HFFc6 (cell line): Measurements from ENCODE around the gene IPPK. TPM values are rescaled to one million over a fixed set of nuclear protein-coding genes. Genes with fewer than 3 reads are reported as not detected.
A peak's percentile ranks its signal among the peaks of the same experiment; 100 is the strongest.

Experiments used
- DNase-seq: peaks from one replicate; pipeline ENCODE4 v3.0.0-alpha.2; 2018
- H3K27ac Mint-ChIP-seq: 2 replicates; pipeline ENCODE4 v1.8.0; 2020; ENCODE audit warnings: mild to moderate bottlenecking, mixed read lengths
- H3K27me3 Mint-ChIP-seq: 2 replicates; pipeline ENCODE4 v1.8.0; 2021; ENCODE audit warnings: mild to moderate bottlenecking, moderate library complexity, mixed read lengths; ENCODE audit not compliant: insufficient read depth
- H3K36me3 Mint-ChIP-seq: 2 replicates; pipeline ENCODE4 v1.8.0; 2021; ENCODE audit warnings: low read depth, mixed read lengths
- H3K4me1 Mint-ChIP-seq: 2 replicates; pipeline ENCODE4 v1.8.0; 2020; ENCODE audit warnings: low read depth, mixed read lengths
- H3K4me3 Mint-ChIP-seq: 2 replicates; pipeline ENCODE4 v1.8.0; 2020; ENCODE audit warnings: mild to moderate bottlenecking, moderate library complexity, mixed read lengths
- H3K9me3 Mint-ChIP-seq: 2 replicates; pipeline ENCODE4 v1.8.0; 2020; ENCODE audit warnings: mild to moderate bottlenecking, mixed read lengths
- CTCF ChIP-seq: fragments of 200-600 bp; sonication (generic); IDR thresholded peaks from 2 replicates; pipeline ENCODE4 v1.5.0; 2021; ENCODE audit warnings: antibody characterized with exemption, mild to moderate bottlenecking
- total RNA-seq, 6 experiments: library from RNA; stranded (reverse); fragmentation: NEBNext Ultra II Directional; extraction: Animal tissue kit (Norgen Biotek cat#: 25700); gene quantifications; 2 replicates in 1 of 6; 3 replicates in 5 of 6; pipeline ENCODE4 v1.2.3, GENCODE V29; 2021

Gene IPPK
- total RNA-seq, 6 experiments from 2014 or later, result 10.0 to 14.0 (median 12.5) TPM

DNA sequence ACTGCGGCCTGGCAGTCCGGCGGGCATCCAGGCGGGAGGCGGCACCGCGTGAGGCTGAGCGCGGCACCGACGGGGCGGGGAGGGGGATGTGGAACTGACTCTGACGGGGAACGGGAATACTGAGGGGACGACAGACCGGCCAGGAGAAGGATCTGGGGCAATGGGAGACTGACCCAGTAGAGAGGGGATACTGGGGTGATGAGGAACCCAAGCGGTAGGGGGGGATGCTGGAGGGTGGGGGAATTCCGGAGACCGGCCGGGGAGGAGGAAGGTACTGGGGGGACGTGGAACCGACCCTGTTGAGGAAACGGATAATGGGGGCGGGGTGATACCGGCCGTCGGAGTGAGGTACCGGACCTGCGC, 423 bp downstream of the IPPK start:
- H3K27me3 Mint-ChIP-seq, result no peaks in the 10 kb centered on the region; the same call in 1 of the 2 replicates
- H3K9me3 Mint-ChIP-seq, result no peaks in the 10 kb centered on the region
- peaks cover 47% of the 10 kb centered on the region for H3K4me1 Mint-ChIP-seq
- DNase-seq, result no peak
- H3K27ac Mint-ChIP-seq, result peak overlapping the region; percentile 87
- H3K4me3 Mint-ChIP-seq, result peak overlapping the region; percentile 96
- no peak for TF ChIP-seq CTCF
- H3K36me3 Mint-ChIP-seq, result peaks cover 21% of the 10 kb centered on the region; the same call in 1 of the 2 replicates

DNA sequence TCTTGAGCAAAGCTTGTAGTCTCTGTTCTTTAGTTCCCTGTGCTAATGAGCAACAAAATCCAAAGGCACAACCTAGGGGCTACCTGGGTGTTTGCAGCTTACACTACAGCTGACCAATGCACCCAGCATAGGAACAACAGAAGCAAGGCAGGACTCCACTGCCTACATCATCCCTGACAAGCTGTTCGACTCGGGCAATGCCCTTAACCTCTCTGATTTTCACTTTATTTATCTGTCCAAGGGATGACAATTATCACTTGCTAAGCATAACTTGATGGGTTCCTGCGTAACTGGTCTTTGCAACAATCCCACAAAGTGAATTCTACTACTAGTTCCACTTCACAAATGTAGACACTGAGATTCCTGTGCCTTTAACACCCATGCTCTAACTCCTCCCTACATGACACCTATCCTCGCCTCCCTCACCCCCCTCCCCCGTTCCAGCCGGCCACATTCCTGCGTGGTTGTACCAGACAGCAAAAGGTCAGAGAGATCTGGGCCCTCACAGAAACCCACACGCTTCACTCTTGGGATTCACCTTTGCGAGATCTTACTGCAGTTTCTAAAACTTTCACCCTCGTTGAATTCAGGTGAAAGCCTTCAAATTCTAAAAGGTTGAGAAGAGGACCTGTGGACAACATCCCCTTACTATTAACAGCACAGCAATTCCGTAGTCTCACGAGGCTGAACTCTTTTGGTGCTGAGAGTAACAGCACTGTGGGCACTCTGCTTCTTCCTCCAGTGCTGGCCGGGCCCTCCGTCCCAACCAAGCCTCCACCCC, 995 bp downstream of the IPPK start:
- peak overlapping the region; percentile 96 for H3K4me3 Mint-ChIP-seq
- peak; percentile 63 for DNase-seq
- H3K27ac Mint-ChIP-seq, result peak overlapping the region; percentile 87

GRCh38 chr9:92666912-92667532, 2.9 kb downstream of the IPPK start:
- Mint-ChIP-seq H3K4me3 (peak overlapping the region; percentile 25; the same call in 1 of the 2 replicates), H3K27me3 (no peaks in the 10 kb centered on the region; the same call in 1 of the 2 replicates), H3K36me3 (peaks cover 26% of the 10 kb centered on the region; the same call in 1 of the 2 replicates), H3K9me3 (no peaks in the 10 kb centered on the region), H3K4me1 (peaks cover 48% of the 10 kb centered on the region), H3K27ac (peak overlapping the region; percentile 25; the same call in 1 of the 2 replicates)
- no peak for DNase-seq
- no peak for TF ChIP-seq CTCF

More for the DNA sequence above, 995 bp downstream of the IPPK start:
- H3K27me3 Mint-ChIP-seq, result no peaks in the 10 kb centered on the region; the same call in 1 of the 2 replicates
- peaks cover 48% of the 10 kb centered on the region for H3K4me1 Mint-ChIP-seq
- peaks cover 21% of the 10 kb centered on the region; the same call in 1 of the 2 replicates for H3K36me3 Mint-ChIP-seq
- no peaks in the 10 kb centered on the region for H3K9me3 Mint-ChIP-seq
- TF ChIP-seq CTCF, result no peak

GRCh38 chr9:92666236-92666635, 3.7 kb downstream of the IPPK start:
- Mint-ChIP-seq H3K27me3 (no peaks in the 10 kb centered on the region; the same call in 1 of the 2 replicates), H3K9me3 (no peaks in the 10 kb centered on the region), H3K27ac (no peak overlapping the region), H3K4me3 (no peak overlapping the region), H3K36me3 (peaks cover 30% of the 10 kb centered on the region; the same call in 1 of the 2 replicates), H3K4me1 (peaks cover 51% of the 10 kb centered on the region)
- no peak for TF ChIP-seq CTCF
- DNase-seq, result no peak

DNA sequence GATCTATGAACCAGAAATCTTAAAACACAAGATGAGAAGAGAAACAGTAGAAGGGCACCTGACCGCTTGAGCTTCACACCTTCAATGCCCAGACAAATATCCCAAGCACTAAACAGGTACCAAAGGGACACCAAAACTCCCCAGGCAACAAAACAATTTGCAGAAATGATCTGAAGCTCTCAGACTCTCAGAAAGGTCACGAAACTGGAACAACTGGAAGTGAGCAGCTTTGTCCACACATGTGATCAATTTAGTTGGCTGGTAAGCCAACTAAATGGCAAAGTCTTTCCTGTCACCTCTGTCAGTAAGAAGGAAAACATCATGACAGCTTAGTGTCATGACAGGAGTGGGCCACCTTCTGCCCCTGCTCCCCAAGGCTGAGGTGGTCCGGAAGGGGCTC, 4.1 kb downstream of the IPPK start:
- Mint-ChIP-seq H3K27ac (no peak overlapping the region), H3K27me3 (no peaks in the 10 kb centered on the region; the same call in 1 of the 2 replicates), H3K4me3 (no peak overlapping the region), H3K4me1 (peaks cover 49% of the 10 kb centered on the region), H3K9me3 (no peaks in the 10 kb centered on the region), H3K36me3 (peaks cover 30% of the 10 kb centered on the region; the same call in 1 of the 2 replicates)
- TF ChIP-seq CTCF, result no peak
- no peak for DNase-seq
